WTC11 (cell line): ENCODE data around the gene CALN1. TPM values are rescaled to one million over a fixed set of nuclear protein-coding genes. Genes with fewer than 3 reads are reported as not detected.

Source experiments
- ATAC-seq: fragments of 200-7000 bp; cut with Tn5 transposase; 2 replicates; pipeline ENCODE4 v1.10.0; 2021; ENCODE audit warnings: mild to moderate bottlenecking, moderate library complexity
- CTCF ChIA-PET: fragments of 300-600 bp; sonication (Branson Sonifier 250); formaldehyde crosslinking; loops from one replicate; lab custom pipeline; 2021; ENCODE audit warnings: antibody characterized with exemption; lab: Charles Lee
- POLR2A ChIA-PET: fragments of 350-600 bp; sonication (Branson Sonifier 250); formaldehyde crosslinking; loops from one replicate; lab custom pipeline; 2021; ENCODE audit warnings: antibody characterized with exemption; lab: Charles Lee
- DNase-seq: peaks from one replicate; pipeline ENCODE4 v3.0.0; 2021; ENCODE audit warnings: low spot score
- H3K27ac Mint-ChIP-seq: 2 replicates; pipeline ENCODE4 v1.8.0; 2021; ENCODE audit warnings: mixed read lengths
- H3K27me3 Mint-ChIP-seq: 2 replicates; pipeline ENCODE4 v1.8.0; 2021; ENCODE audit warnings: low read depth, mild to moderate bottlenecking, moderate library complexity, mixed read lengths
- H3K36me3 Mint-ChIP-seq: 2 replicates; pipeline ENCODE4 v1.8.0; 2021; ENCODE audit warnings: mixed read lengths
- H3K4me1 Mint-ChIP-seq: 2 replicates; pipeline ENCODE4 v1.8.0; 2022; ENCODE audit warnings: mixed read lengths
- H3K4me3 Mint-ChIP-seq: 2 replicates; pipeline ENCODE4 v1.8.0; 2021; ENCODE audit warnings: mild to moderate bottlenecking, moderate library complexity, mixed read lengths
- H3K9me3 Mint-ChIP-seq: 2 replicates; pipeline ENCODE4 v1.8.0; 2021; ENCODE audit warnings: mixed read lengths
- AR ChIP-seq: fragments of 250-450 bp; sonication (Bioruptor Pico); IDR thresholded peaks from 2 replicates; pipeline ENCODE4 v1.9.0; 2021; ENCODE audit warnings: mild to moderate bottlenecking
- ATF1 ChIP-seq: sonication (generic); formaldehyde crosslinking; IDR thresholded peaks from 2 replicates; pipeline ENCODE4 v1.8.1; 2023; ENCODE audit warnings: mild to moderate bottlenecking, moderate library complexity, missing genetic modification reagents
- CTCF ChIP-seq: fragments of 200-600 bp; IDR thresholded peaks from 2 replicates; pipeline ENCODE4 v1.8.0; 2022; ENCODE audit warnings: antibody characterized with exemption
- ERG ChIP-seq: fragments of 250-450 bp; sonication (Bioruptor Pico); IDR thresholded peaks from 2 replicates; pipeline ENCODE4 v1.8.0; 2021; ENCODE audit warnings: mild to moderate bottlenecking
- ESRRA ChIP-seq: sonication (generic); formaldehyde crosslinking; IDR thresholded peaks from 2 replicates; pipeline ENCODE4 v1.8.1; 2022; ENCODE audit warnings: mild to moderate bottlenecking, missing genetic modification reagents, borderline replicate concordance
- FOXJ3 ChIP-seq: sonication (generic); formaldehyde crosslinking; IDR thresholded peaks from 2 replicates; pipeline ENCODE4 v1.9.0; 2021; ENCODE audit warnings: missing genetic modification reagents, mild to moderate bottlenecking, borderline replicate concordance
- HMGXB4 ChIP-seq: sonication (generic); formaldehyde crosslinking; IDR thresholded peaks from 2 replicates; pipeline ENCODE4 v1.8.1; 2023; ENCODE audit warnings: mild to moderate bottlenecking, moderate library complexity, missing genetic modification reagents
- JAZF1 ChIP-seq: fragments of 250-450 bp; sonication (Bioruptor Pico); IDR thresholded peaks from 2 replicates; pipeline ENCODE4 v1.9.0; 2021; ENCODE audit warnings: moderate library complexity, mild to moderate bottlenecking, inconsistent platforms
- MLX ChIP-seq: sonication (generic); formaldehyde crosslinking; IDR thresholded peaks from 2 replicates; pipeline ENCODE4 v1.8.1; 2023; ENCODE audit warnings: mild to moderate bottlenecking, missing genetic modification reagents, moderate library complexity
- MXD4 ChIP-seq: fragments of 250-450 bp; sonication (Bioruptor Pico); IDR thresholded peaks from 2 replicates; pipeline ENCODE4 v1.8.0; 2021; ENCODE audit warnings: mild to moderate bottlenecking, moderate library complexity, borderline replicate concordance
- NFE2L1 ChIP-seq: sonication (generic); formaldehyde crosslinking; IDR thresholded peaks from 2 replicates; pipeline ENCODE4 v1.8.1; 2023; ENCODE audit warnings: missing genetic modification reagents
- NR1H2 ChIP-seq: sonication (generic); formaldehyde crosslinking; IDR thresholded peaks from 2 replicates; pipeline ENCODE4 v1.9.0; 2021; ENCODE audit warnings: mild to moderate bottlenecking, moderate library complexity, missing genetic modification reagents
- NR2C2 ChIP-seq: sonication (generic); formaldehyde crosslinking; IDR thresholded peaks from 2 replicates; pipeline ENCODE4 v1.8.0; 2022; ENCODE audit warnings: mild to moderate bottlenecking, missing genetic modification reagents
- OVOL2 ChIP-seq: fragments of 250-450 bp; sonication (Bioruptor Pico); IDR thresholded peaks from 2 replicates; pipeline ENCODE4 v1.9.0; 2021; ENCODE audit warnings: mild to moderate bottlenecking, borderline replicate concordance
- SMAD3 ChIP-seq: sonication (generic); formaldehyde crosslinking; IDR thresholded peaks from 2 replicates; pipeline ENCODE4 v1.8.0; 2022; ENCODE audit warnings: missing genetic modification reagents, mild to moderate bottlenecking, borderline replicate concordance
- TP53 ChIP-seq: sonication (generic); formaldehyde crosslinking; IDR thresholded peaks from 2 replicates; pipeline ENCODE4 v1.8.1; 2023; ENCODE audit warnings: mild to moderate bottlenecking, missing genetic modification reagents
- ZNF121 ChIP-seq: sonication (generic); formaldehyde crosslinking; IDR thresholded peaks from 2 replicates; pipeline ENCODE4 v1.8.0; 2023; ENCODE audit warnings: missing genetic modification reagents
- ZNF396 ChIP-seq: fragments of 250-450 bp; sonication (Bioruptor Pico); IDR thresholded peaks from 2 replicates; pipeline ENCODE4 v1.8.0; 2021; ENCODE audit warnings: mild to moderate bottlenecking, moderate library complexity, borderline replicate concordance
- ZNF512 ChIP-seq: sonication (generic); formaldehyde crosslinking; IDR thresholded peaks from 2 replicates; pipeline ENCODE4 v1.8.1; 2022; ENCODE audit warnings: missing genetic modification reagents, borderline replicate concordance
- total RNA-seq: library from RNA; stranded (reverse); gene quantifications from 3 replicates; pipeline ENCODE4 v1.2.3, GENCODE V29; 2021

CALN1 gene
- total RNA-seq, 1 experiment from 2014 or later: 10.5 TPM

- TF ChIP-seq FOXJ3 (CRISPR knock-in tag): no peak
- TF ChIP-seq TP53 (CRISPR knock-in tag): no peak
- no peak for TF ChIP-seq ZNF396
- TF ChIP-seq ERG (CRISPR knock-in tag): no peak
- TF ChIP-seq NR1H2 (CRISPR knock-in tag): no peak
- TF ChIP-seq OVOL2 (CRISPR knock-in tag): no peak
- no peak for TF ChIP-seq ZNF121
- no peak for TF ChIP-seq MXD4 (CRISPR knock-in tag)
- TF ChIP-seq, all 79 proteins: peak for 0
Observed at GRCh38 chr7:71860572-71860971, 551.6 kb downstream of the CALN1 start (continued).

GRCh38 chr7:71857338-71857737 lies 554.8 kb downstream of the CALN1 start:
- no peak for DNase-seq
- H3K36me3 Mint-ChIP-seq: no peaks in the 10 kb centered on the region
- TF ChIP-seq HMGXB4 (CRISPR knock-in tag) (no peak), MLX (no peak), CTCF (no peak), JAZF1 (CRISPR knock-in tag) (no peak), ATF1 (no peak), ESRRA (CRISPR knock-in tag) (no peak), ZNF512 (CRISPR knock-in tag) (no peak), NR2C2 (no peak), NFE2L1 (no peak), SMAD3 (CRISPR knock-in tag) (no peak), AR (CRISPR knock-in tag) (no peak)
- TF ChIP-seq, all 79 proteins: peak for 0
- POLR2A ChIA-PET: no interaction called here
- Mint-ChIP-seq H3K4me1 (no peaks in the 10 kb centered on the region), H3K27ac (no peak overlapping the region), H3K4me3 (no peak overlapping the region), H3K27me3 (no peaks in the 10 kb centered on the region; the same call in 1 of the 2 replicates), H3K9me3 (no peaks in the 10 kb centered on the region)
- ATAC-seq: no peak
- CTCF ChIA-PET: interaction anchor here (2.8 kb wide), 1 partner anchor 105 kb away, joined by 19 read pairs; no protein-coding TSS in a partner anchor
